ENCODE measurements around the gene C1QTNF4. TPM values are rescaled to one million over a fixed set of nuclear protein-coding genes. Genes with fewer than 3 reads are reported as not detected.
"Not testable (repeated sequence)": the region's sequence is repeated elsewhere in the genome, so short reads cannot be mapped to it uniquely, and the experiment has no call there.

Gene C1QTNF4
- total RNA-seq = 1 to 10 TPM in 3 of 5 experiments, under 1 TPM in 2; 0.36 to 2.3 (median 1.0) TPM
- polyA plus RNA-seq = not detected
- total RNA-seq = not detected

GRCh38 chr11:47593934-47594855 is at the start of gene C1QTNF4:
Gene C1QTNF4 (minus strand): TSS chr11:47594411. CDS start chr11:47590810, 3,601 bp downstream.
- H3K4me1 Mint-ChIP-seq = peaks cover 0 to 14% (median 9%) of the 10 kb centered on the region in 7 donors
- Histone ChIP-seq H3K4me1 (ENCODE audit: control insufficient read depth in 2 of 2, insufficient read depth in 2 of 2, low read length in 2 of 2) (peaks cover 0 to 6% of the 10 kb centered on the region in 2 donors), H3K4me3 (ENCODE audit: low read length) (no peak within 1 kb of the TSS), H3K27ac (ENCODE audit: low read depth, low read length) (no peak within 1 kb of the TSS), H3K9me3 (ENCODE audit: control insufficient read depth in 2 of 3, low read length in 3 of 3) (no peaks in the 10 kb centered on the region), H3K27me3 (ENCODE audit: control insufficient read depth in 2 of 2, insufficient read depth in 2 of 2, low read length in 2 of 2) (peaks cover 6 to 25% of the 10 kb centered on the region in 2 donors), H3K36me3 (ENCODE audit: control insufficient read depth in 2 of 3, insufficient read depth in 3 of 3, low read length in 3 of 3) (no peaks in the 10 kb centered on the region)
- DNase-seq = no peak
- no peaks in the 10 kb centered on the region for H3K9me3 Mint-ChIP-seq
- H3K27me3 Mint-ChIP-seq = peaks cover 36 to 38% (median 36%) of the 10 kb centered on the region in 5 donors
- ChIA-PET CTCF (no interaction called here), POLR2A (interaction anchor here (0.9 kb wide), 1 partner anchor 15 kb away, joined by 3 read pairs; the partner anchor contains the start of gene NDUFS3)
- intact Hi-C loops (cut with micrococcal nuclease) = loop anchor here in 1 of 2 donors (10.0 kb wide), 1 partner anchor 59 kb away; no protein-coding TSS in a partner anchor
- peaks cover 0 to 2% (median 0%) of the 10 kb centered on the region in 5 donors for H3K36me3 Mint-ChIP-seq
- no peak for ATAC-seq
- no peak within 1 kb of the TSS for H3K27ac Mint-ChIP-seq
- H3K4me3 Mint-ChIP-seq = peak within 1 kb of the TSS in 6 of 10 donors; percentile 5 to 67 (median 37)

- Mint-ChIP-seq H3K27ac (peak within 1 kb of the TSS; percentile 94 to 99 (median 97)), H3K9me3 (no peaks in the 10 kb centered on the region), H3K36me3 (peaks cover 6 to 18% (median 11%) of the 10 kb centered on the region in 5 donors), H3K4me3 (peak within 1 kb of the TSS; percentile 92 to 99 (median 96)), H3K27me3 (no peaks in the 10 kb centered on the region), H3K4me1 (peaks cover 17 to 32% (median 25%) of the 10 kb centered on the region in 7 donors)
- peaks cover 0 to 19% (median 0%) of the 10 kb centered on the region in 3 experiments for H3K36me3 ChIP-seq (ENCODE audit: control insufficient read depth in 2 of 3, insufficient read depth in 3 of 3, low read length in 3 of 3)
- peak within 1 kb of the TSS; percentile 83 for H3K27ac ChIP-seq (ENCODE audit: low read depth, low read length)
- peak; percentile 92 to 97 (median 95) for DNase-seq
- H3K4me1 ChIP-seq (ENCODE audit: control insufficient read depth in 2 of 2, insufficient read depth in 2 of 2, low read length in 2 of 2) = peaks cover 8 to 11% of the 10 kb centered on the region in 2 donors
- no peaks in the 10 kb centered on the region for H3K9me3 ChIP-seq (ENCODE audit: control insufficient read depth in 2 of 3, low read length in 3 of 3)
- ChIA-PET CTCF (no interaction called here), POLR2A (no interaction called here)
- intact Hi-C loops (cut with micrococcal nuclease) = loop anchor here (1.0 to 5.0 kb wide), 17 partner anchors 63 to 1795 kb away; partner anchors contain the start of genes AGBL2 (in 2 of the 2), CELF1 (in 2 of the 2), FNBP4 (in 2 of the 2) and NDUFS3 (in 2 of the 2)
- ATAC-seq = peak; percentile 97
- no peaks in the 10 kb centered on the region for H3K27me3 ChIP-seq (ENCODE audit: control insufficient read depth in 2 of 2, insufficient read depth in 2 of 2, low read length in 2 of 2)
- H3K4me3 ChIP-seq (ENCODE audit: low read length) = peak within 1 kb of the TSS; percentile 85
These were observed 48.1 kb upstream of the C1QTNF4 start, which contains the start of gene MTCH2 for GRCh38 chr11:47642099-47642855. Gene MTCH2 (minus strand): TSS chr11:47642559. CDS start chr11:47642465, 94 bp downstream.

GRCh38 chr11:47641600-47642098 is 47.4 kb upstream of the C1QTNF4 start:
- POLR2A ChIA-PET = no interaction called here
- Histone ChIP-seq H3K4me3 (ENCODE audit: low read length) (peak overlapping the region; percentile 85), H3K36me3 (ENCODE audit: control insufficient read depth in 2 of 3, insufficient read depth in 3 of 3, low read length in 3 of 3) (peaks cover 0 to 23% (median 0%) of the 10 kb centered on the region in 3 experiments), H3K9me3 (ENCODE audit: control insufficient read depth in 2 of 3, low read length in 3 of 3) (no peaks in the 10 kb centered on the region), H3K4me1 (ENCODE audit: control insufficient read depth in 2 of 2, insufficient read depth in 2 of 2, low read length in 2 of 2) (peaks cover 8 to 11% of the 10 kb centered on the region in 2 donors), H3K27me3 (ENCODE audit: control insufficient read depth in 2 of 2, insufficient read depth in 2 of 2, low read length in 2 of 2) (no peaks in the 10 kb centered on the region), H3K27ac (ENCODE audit: low read depth, low read length) (peak overlapping the region; percentile 83)
- H3K27ac Mint-ChIP-seq = peak overlapping the region; percentile 94 to 99 (median 97)
- DNase-seq = no peak
- ATAC-seq = no peak
- intact Hi-C loops (cut with micrococcal nuclease) = loop anchor here (1.0 to 5.0 kb wide), 17 partner anchors 62 to 1794 kb away; partner anchors contain the start of genes AGBL2 (in 2 of the 2), CELF1 (in 2 of the 2), FNBP4 (in 2 of the 2) and NDUFS3 (in 2 of the 2)
- H3K9me3 Mint-ChIP-seq = no peaks in the 10 kb centered on the region
- CTCF ChIA-PET = no interaction called here
- H3K4me1 Mint-ChIP-seq = peaks cover 17 to 32% (median 25%) of the 10 kb centered on the region in 7 donors
- H3K36me3 Mint-ChIP-seq = peaks cover 6 to 18% (median 14%) of the 10 kb centered on the region in 5 donors
- peak overlapping the region; percentile 92 to 99 (median 96) for H3K4me3 Mint-ChIP-seq
- no peaks in the 10 kb centered on the region for H3K27me3 Mint-ChIP-seq

- Mint-ChIP-seq H3K4me3 (peak overlapping the region in 6 of 10 donors; percentile 3 to 99 (median 74)), H3K27ac (peak overlapping the region in 2 of 9 donors; percentile 36 to 98), H3K36me3 (peaks cover 6 to 19% (median 14%) of the 10 kb centered on the region in 5 donors), H3K4me1 (peaks cover 17 to 32% (median 25%) of the 10 kb centered on the region in 7 donors)
- H3K27me3 ChIP-seq (ENCODE audit: control insufficient read depth in 2 of 2, insufficient read depth in 2 of 2, low read length in 2 of 2); POLR2A ChIA-PET; H3K27me3 Mint-ChIP-seq; H3K27ac ChIP-seq (ENCODE audit: low read depth, low read length); CTCF ChIA-PET; H3K4me3 ChIP-seq (ENCODE audit: low read length); DNase-seq; ATAC-seq; H3K9me3 Mint-ChIP-seq; H3K9me3 ChIP-seq (ENCODE audit: control insufficient read depth in 2 of 3, low read length in 3 of 3): not testable (repeated sequence)
- H3K36me3 ChIP-seq (ENCODE audit: control insufficient read depth in 2 of 3, insufficient read depth in 3 of 3, low read length in 3 of 3) = peaks cover 0 to 23% (median 0%) of the 10 kb centered on the region in 3 experiments
- intact Hi-C loops (cut with micrococcal nuclease) = loop anchor here in 1 of 2 donors (5.0 kb wide), 2 partner anchors 213 to 1793 kb away; partner anchors contain the start of genes CRY2 and PSMC3
- H3K4me1 ChIP-seq (ENCODE audit: control insufficient read depth in 2 of 2, insufficient read depth in 2 of 2, low read length in 2 of 2) = peaks cover 8 to 11% of the 10 kb centered on the region in 2 donors
These were observed 46.3 kb upstream of the C1QTNF4 start for GRCh38 chr11:47640506-47640905.

GRCh38 chr11:47636331-47636730 is 42.1 kb upstream of the C1QTNF4 start:
- CTCF ChIA-PET; H3K4me3 ChIP-seq (ENCODE audit: low read length); H3K9me3 ChIP-seq (ENCODE audit: control insufficient read depth in 2 of 3, low read length in 3 of 3); H3K27me3 ChIP-seq (ENCODE audit: control insufficient read depth in 2 of 2, insufficient read depth in 2 of 2, low read length in 2 of 2); ATAC-seq; H3K4me3 Mint-ChIP-seq; H3K4me1 ChIP-seq (ENCODE audit: control insufficient read depth in 2 of 2, insufficient read depth in 2 of 2, low read length in 2 of 2); H3K27ac ChIP-seq (ENCODE audit: low read depth, low read length); intact Hi-C loops (cut with micrococcal nuclease); DNase-seq; H3K27ac Mint-ChIP-seq; H3K9me3 Mint-ChIP-seq; H3K27me3 Mint-ChIP-seq: not testable (repeated sequence)
- H3K4me1 Mint-ChIP-seq = peaks cover 5 to 16% (median 14%) of the 10 kb centered on the region in 7 donors
- POLR2A ChIA-PET = interaction anchor here (0.6 kb wide), 1 partner anchor 15 kb away, joined by 5 read pairs; no protein-coding TSS in a partner anchor
- H3K36me3 ChIP-seq (ENCODE audit: control insufficient read depth in 2 of 3, insufficient read depth in 3 of 3, low read length in 3 of 3) = peaks cover 0 to 41% (median 4%) of the 10 kb centered on the region in 3 experiments
- H3K36me3 Mint-ChIP-seq = peaks cover 15 to 42% (median 25%) of the 10 kb centered on the region in 5 donors

GRCh38 chr11:47631473-47631872 is 37.3 kb upstream of the C1QTNF4 start:
- Histone ChIP-seq H3K4me3 (ENCODE audit: low read length) (no peak overlapping the region), H3K9me3 (ENCODE audit: control insufficient read depth in 2 of 3, low read length in 3 of 3) (no peaks in the 10 kb centered on the region), H3K27ac (ENCODE audit: low read depth, low read length) (no peak overlapping the region), H3K4me1 (ENCODE audit: control insufficient read depth in 2 of 2, insufficient read depth in 2 of 2, low read length in 2 of 2) (no peaks in the 10 kb centered on the region), H3K27me3 (ENCODE audit: control insufficient read depth in 2 of 2, insufficient read depth in 2 of 2, low read length in 2 of 2) (no peaks in the 10 kb centered on the region), H3K36me3 (ENCODE audit: control insufficient read depth in 2 of 3, insufficient read depth in 3 of 3, low read length in 3 of 3) (peaks cover 4 to 64% (median 6%) of the 10 kb centered on the region in 3 experiments)
- ChIA-PET POLR2A (no interaction called here), CTCF (no interaction called here)
- Mint-ChIP-seq H3K9me3 (no peaks in the 10 kb centered on the region), H3K4me1 (no peaks in the 10 kb centered on the region), H3K27ac (no peak overlapping the region), H3K36me3 (peaks cover 10 to 57% (median 27%) of the 10 kb centered on the region in 5 donors), H3K27me3 (no peaks in the 10 kb centered on the region), H3K4me3 (no peak overlapping the region)
- DNase-seq = no peak
- intact Hi-C loops (cut with micrococcal nuclease) = no loop called here
- ATAC-seq = no peak

All from naive thymus-derived CD4-positive, alpha-beta T cell (primary cell).